Measurements from ENCODE around the gene OTUD7B. TPM values are rescaled to one million over a fixed set of nuclear protein-coding genes. Genes with fewer than 3 reads are reported as not detected.

The OTUD7B gene
- total and polyA plus RNA-seq, 9 of the 15 experiments (the other 6 are each of a cell fraction or from before 2014, with no cell fraction given): 0.96 to 18.8 (median 7.4) TPM

DNA sequence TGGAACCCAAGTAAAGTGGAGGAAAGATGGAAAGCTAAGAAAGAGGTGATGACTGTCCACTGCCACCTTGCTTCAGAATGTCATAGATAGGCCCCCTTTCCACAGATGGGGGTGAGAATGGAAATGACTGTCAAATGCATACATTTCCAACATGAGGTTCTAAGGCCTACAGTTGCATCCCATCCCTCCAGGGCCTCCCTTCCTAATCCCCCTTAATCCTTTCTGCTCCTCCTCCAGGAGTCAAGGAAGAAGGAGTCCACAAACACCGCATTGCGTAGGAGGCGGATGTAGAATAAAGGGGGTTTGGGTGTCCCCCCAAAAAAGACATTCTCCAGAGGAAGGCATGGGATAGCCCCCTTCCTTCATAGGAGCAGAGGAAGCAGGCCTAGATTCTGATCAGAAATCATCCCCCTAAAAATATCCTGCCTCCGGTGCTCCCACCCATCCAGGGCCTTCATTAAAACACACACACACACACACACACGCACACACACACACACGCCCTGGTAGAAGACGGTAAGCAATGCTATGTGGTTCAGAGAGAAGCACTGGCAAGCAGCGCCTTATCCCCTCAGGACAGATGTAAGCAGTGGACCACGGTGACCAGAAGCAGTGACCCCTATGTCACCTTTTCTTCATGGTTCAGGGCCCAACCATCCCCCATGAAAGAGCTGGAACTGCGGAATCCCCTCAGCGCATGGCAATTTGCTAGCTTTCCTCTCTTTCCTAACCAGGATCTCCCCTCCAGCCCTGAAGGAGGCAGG is 94.9 kb downstream of the OTUD7B start (continued):
- TF ChIP-seq, protein P1, sequence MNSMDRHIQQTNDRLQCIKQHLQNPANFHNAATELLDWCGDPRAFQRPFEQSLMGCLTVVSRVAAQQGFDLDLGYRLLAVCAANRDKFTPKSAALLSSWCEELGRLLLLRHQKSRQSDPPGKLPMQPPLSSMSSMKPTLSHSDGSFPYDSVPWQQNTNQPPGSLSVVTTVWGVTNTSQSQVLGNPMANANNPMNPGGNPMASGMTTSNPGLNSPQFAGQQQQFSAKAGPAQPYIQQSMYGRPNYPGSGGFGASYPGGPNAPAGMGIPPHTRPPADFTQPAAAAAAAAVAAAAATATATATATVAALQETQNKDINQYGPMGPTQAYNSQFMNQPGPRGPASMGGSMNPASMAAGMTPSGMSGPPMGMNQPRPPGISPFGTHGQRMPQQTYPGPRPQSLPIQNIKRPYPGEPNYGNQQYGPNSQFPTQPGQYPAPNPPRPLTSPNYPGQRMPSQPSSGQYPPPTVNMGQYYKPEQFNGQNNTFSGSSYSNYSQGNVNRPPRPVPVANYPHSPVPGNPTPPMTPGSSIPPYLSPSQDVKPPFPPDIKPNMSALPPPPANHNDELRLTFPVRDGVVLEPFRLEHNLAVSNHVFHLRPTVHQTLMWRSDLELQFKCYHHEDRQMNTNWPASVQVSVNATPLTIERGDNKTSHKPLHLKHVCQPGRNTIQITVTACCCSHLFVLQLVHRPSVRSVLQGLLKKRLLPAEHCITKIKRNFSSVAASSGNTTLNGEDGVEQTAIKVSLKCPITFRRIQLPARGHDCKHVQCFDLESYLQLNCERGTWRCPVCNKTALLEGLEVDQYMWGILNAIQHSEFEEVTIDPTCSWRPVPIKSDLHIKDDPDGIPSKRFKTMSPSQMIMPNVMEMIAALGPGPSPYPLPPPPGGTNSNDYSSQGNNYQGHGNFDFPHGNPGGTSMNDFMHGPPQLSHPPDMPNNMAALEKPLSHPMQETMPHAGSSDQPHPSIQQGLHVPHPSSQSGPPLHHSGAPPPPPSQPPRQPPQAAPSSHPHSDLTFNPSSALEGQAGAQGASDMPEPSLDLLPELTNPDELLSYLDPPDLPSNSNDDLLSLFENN (IDR thresholded peaks at IDR 0.05; ENCODE audit: low read depth in 2 of 2, low read length in 2 of 2): no peak
- TF ChIP-seq ZBTB7A (IDR thresholded peaks at IDR 0.05; ENCODE audit: borderline replicate concordance, control insufficient read depth, low read depth, low read length): 0 out of 2 replicates have a peak, but pooled peaks have one; percentile 36
- no peak for TF ChIP-seq SRSF3 (IDR thresholded peaks at IDR 0.05; ENCODE audit: insufficient read depth, low read length)
- TF ChIP-seq ETV6 (IDR thresholded peaks at IDR 0.05; ENCODE audit: borderline replicate concordance in 1 of 2, low read depth in 2 of 2, low read length in 1 of 2): no peak
- TF ChIP-seq ETV6 (CRISPR knock-in tag; IDR thresholded peaks at IDR 0.05; ENCODE audit: borderline replicate concordance): no peak
- TF ChIP-seq HSF4 (CRISPR knock-in tag; IDR thresholded peaks at IDR 0.05; ENCODE audit: borderline replicate concordance): no peak
- TF ChIP-seq HMGN3 (IDR thresholded peaks at IDR 0.05; ENCODE audit: borderline replicate concordance, extremely low read depth, insufficient read length, low read depth, low read length): no peak
- TF ChIP-seq CREM (IDR thresholded peaks at IDR 0.05; ENCODE audit: low read depth): peak; percentile 39; the same call in 1 of the 2 replicates
- TF ChIP-seq, protein P2, sequence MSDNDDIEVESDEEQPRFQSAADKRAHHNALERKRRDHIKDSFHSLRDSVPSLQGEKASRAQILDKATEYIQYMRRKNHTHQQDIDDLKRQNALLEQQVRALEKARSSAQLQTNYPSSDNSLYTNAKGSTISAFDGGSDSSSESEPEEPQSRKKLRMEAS (CRISPR knock-in tag; IDR thresholded peaks at IDR 0.05): peak; percentile 57
- TF ChIP-seq HDAC1 (IDR thresholded peaks at IDR 0.05): peak in 1 of 2 experiments; percentile 41; a peak in 1 of 4 replicates
- TF ChIP-seq, protein P3, sequence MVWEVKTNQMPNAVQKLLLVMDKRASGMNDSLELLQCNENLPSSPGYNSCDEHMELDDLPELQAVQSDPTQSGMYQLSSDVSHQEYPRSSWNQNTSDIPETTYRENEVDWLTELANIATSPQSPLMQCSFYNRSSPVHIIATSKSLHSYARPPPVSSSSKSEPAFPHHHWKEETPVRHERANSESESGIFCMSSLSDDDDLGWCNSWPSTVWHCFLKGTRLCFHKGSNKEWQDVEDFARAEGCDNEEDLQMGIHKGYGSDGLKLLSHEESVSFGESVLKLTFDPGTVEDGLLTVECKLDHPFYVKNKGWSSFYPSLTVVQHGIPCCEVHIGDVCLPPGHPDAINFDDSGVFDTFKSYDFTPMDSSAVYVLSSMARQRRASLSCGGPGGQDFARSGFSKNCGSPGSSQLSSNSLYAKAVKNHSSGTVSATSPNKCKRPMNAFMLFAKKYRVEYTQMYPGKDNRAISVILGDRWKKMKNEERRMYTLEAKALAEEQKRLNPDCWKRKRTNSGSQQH (CRISPR knock-in tag; IDR thresholded peaks at IDR 0.05): peak; percentile 26; the same call in 1 of the 2 replicates
- peak in 1 of 2 experiments; percentile 22; a peak in 1 of 4 replicates for TF ChIP-seq TRIM24 (IDR thresholded peaks at IDR 0.05)
- no peak for TF ChIP-seq RFX5 (IDR thresholded peaks at IDR 0.05; ENCODE audit: low read depth, low read length)
- TF ChIP-seq NUFIP1 (IDR thresholded peaks at IDR 0.05; ENCODE audit: partially characterized antibody): no peak
- peak; percentile 57 to 71; a peak in 3 of 4 replicates for TF ChIP-seq KDM1A (IDR thresholded peaks at IDR 0.05)
- TF ChIP-seq GTF2F1 (IDR thresholded peaks at IDR 0.05; ENCODE audit: low read depth, low read length): no peak
- no peak for TF ChIP-seq BCLAF1 (IDR thresholded peaks at IDR 0.05; ENCODE audit: borderline replicate concordance in 1 of 2, control insufficient read depth in 1 of 2, low read depth in 2 of 2, low read length in 1 of 2)
- TF ChIP-seq ETV1 (tag; conservative IDR thresholded peaks at IDR 0.05; ENCODE audit: low read depth): no peak

All from K562 (cell line).